WTC11 (cell line): Measurements from ENCODE around the gene SLC26A8. TPM values are rescaled to one million over a fixed set of nuclear protein-coding genes. Genes with fewer than 3 reads are reported as not detected.

Experiments
- ATAC-seq: fragments of 200-7000 bp; cut with Tn5 transposase; 2 replicates; pipeline ENCODE4 v1.10.0; 2021; ENCODE audit warnings: mild to moderate bottlenecking, moderate library complexity
- CTCF ChIA-PET: fragments of 300-600 bp; sonication (Branson Sonifier 250); formaldehyde crosslinking; loops from one replicate; lab custom pipeline; 2021; ENCODE audit warnings: antibody characterized with exemption; lab: Charles Lee
- POLR2A ChIA-PET: fragments of 350-600 bp; sonication (Branson Sonifier 250); formaldehyde crosslinking; loops from one replicate; lab custom pipeline; 2021; ENCODE audit warnings: antibody characterized with exemption; lab: Charles Lee
- DNase-seq: peaks from one replicate; pipeline ENCODE4 v3.0.0; 2021; ENCODE audit warnings: low spot score
- H3K27ac Mint-ChIP-seq: 2 replicates; pipeline ENCODE4 v1.8.0; 2021; ENCODE audit warnings: mixed read lengths
- H3K27me3 Mint-ChIP-seq: 2 replicates; pipeline ENCODE4 v1.8.0; 2021; ENCODE audit warnings: low read depth, mild to moderate bottlenecking, moderate library complexity, mixed read lengths
- H3K36me3 Mint-ChIP-seq: 2 replicates; pipeline ENCODE4 v1.8.0; 2021; ENCODE audit warnings: mixed read lengths
- H3K4me1 Mint-ChIP-seq: 2 replicates; pipeline ENCODE4 v1.8.0; 2022; ENCODE audit warnings: mixed read lengths
- H3K4me3 Mint-ChIP-seq: 2 replicates; pipeline ENCODE4 v1.8.0; 2021; ENCODE audit warnings: mild to moderate bottlenecking, moderate library complexity, mixed read lengths
- H3K9me3 Mint-ChIP-seq: 2 replicates; pipeline ENCODE4 v1.8.0; 2021; ENCODE audit warnings: mixed read lengths
- AFF4 ChIP-seq: sonication (generic); formaldehyde crosslinking; IDR thresholded peaks from 2 replicates; pipeline ENCODE4 v1.8.1; 2023; ENCODE audit warnings: mild to moderate bottlenecking, missing genetic modification reagents, borderline replicate concordance
- ARID4B ChIP-seq: sonication (generic); formaldehyde crosslinking; IDR thresholded peaks from 2 replicates; pipeline ENCODE4 v1.8.0; 2023; ENCODE audit warnings: missing genetic modification reagents, mild to moderate bottlenecking, borderline replicate concordance
- CBFB ChIP-seq: sonication (generic); formaldehyde crosslinking; IDR thresholded peaks from 2 replicates; pipeline ENCODE4 v1.8.1; 2022; ENCODE audit warnings: mild to moderate bottlenecking, low read depth, missing genetic modification reagents
- CDX4 ChIP-seq: fragments of 250-450 bp; sonication (Bioruptor Pico); IDR thresholded peaks from 2 replicates; pipeline ENCODE4 v1.9.0; 2021; ENCODE audit warnings: moderate library complexity, mild to moderate bottlenecking, inconsistent platforms, borderline replicate concordance
- CREB1 ChIP-seq: sonication (generic); formaldehyde crosslinking; IDR thresholded peaks from 2 replicates; pipeline ENCODE4 v1.8.0; 2023; ENCODE audit warnings: mild to moderate bottlenecking, missing genetic modification reagents
- FOXP1 ChIP-seq: sonication (generic); formaldehyde crosslinking; IDR thresholded peaks from 2 replicates; pipeline ENCODE4 v1.8.0; 2022; ENCODE audit warnings: missing genetic modification reagents, mild to moderate bottlenecking, moderate library complexity, borderline replicate concordance
- GABPB1 ChIP-seq: sonication (generic); formaldehyde crosslinking; IDR thresholded peaks from 2 replicates; pipeline ENCODE4 v1.8.1; 2023; ENCODE audit warnings: mild to moderate bottlenecking, missing genetic modification reagents
- GTF2I ChIP-seq: fragments of 250-450 bp; sonication (Bioruptor Pico); conservative IDR thresholded peaks from 2 replicates; pipeline ENCODE4 v1.4.0; 2021; ENCODE audit warnings: mild to moderate bottlenecking
- MAX ChIP-seq: sonication (generic); formaldehyde crosslinking; IDR thresholded peaks from 2 replicates; pipeline ENCODE4 v1.8.0; 2022; ENCODE audit warnings: mild to moderate bottlenecking, missing genetic modification reagents
- MXD4 ChIP-seq: fragments of 250-450 bp; sonication (Bioruptor Pico); IDR thresholded peaks from 2 replicates; pipeline ENCODE4 v1.8.0; 2021; ENCODE audit warnings: mild to moderate bottlenecking, moderate library complexity, borderline replicate concordance
- USF2 ChIP-seq: sonication (generic); formaldehyde crosslinking; IDR thresholded peaks from 2 replicates; pipeline ENCODE4 v1.8.1; 2023; ENCODE audit warnings: mild to moderate bottlenecking, missing genetic modification reagents, moderate library complexity
- ZNF121 ChIP-seq: sonication (generic); formaldehyde crosslinking; IDR thresholded peaks from 2 replicates; pipeline ENCODE4 v1.8.0; 2023; ENCODE audit warnings: missing genetic modification reagents
- ZNF281 ChIP-seq: sonication (generic); formaldehyde crosslinking; IDR thresholded peaks from 2 replicates; pipeline ENCODE4 v1.8.0; 2023; ENCODE audit warnings: mild to moderate bottlenecking, missing genetic modification reagents
- ZNF423 ChIP-seq: fragments of 250-450 bp; sonication (Bioruptor Pico); IDR thresholded peaks from 2 replicates; pipeline ENCODE4 v2.1.2; 2022; ENCODE audit warnings: mild to moderate bottlenecking, moderate library complexity
- total RNA-seq: library from RNA; stranded (reverse); gene quantifications from 3 replicates; pipeline ENCODE4 v1.2.3, GENCODE V29; 2021

The SLC26A8 gene
- total RNA-seq, 1 experiment from 2014 or later, result 0.50 TPM

- no peaks in the 10 kb centered on the region for H3K27me3 Mint-ChIP-seq
- DNase-seq (no peak), ATAC-seq (no peak)
- ChIA-PET CTCF (interaction anchor here (0.6 kb wide), 1 partner anchor 15 kb away, joined by 3 read pairs; the partner anchor contains the start of gene MAPK14), POLR2A (interaction anchor here (0.8 to 1.2 kb wide), 2 partner anchors 15 to 17 kb away, joined by 3 to 4 read pairs; partner anchors contain the start of gene MAPK14)
- no peak overlapping the region for H3K4me3 Mint-ChIP-seq
- peaks cover 25% of the 10 kb centered on the region for H3K4me1 Mint-ChIP-seq
- 0 out of 2 replicates have a peak overlapping the region, but pooled peaks have one; percentile 23 for H3K27ac Mint-ChIP-seq
- TF ChIP-seq FOXP1 (CRISPR knock-in tag), result no peak
- no peak for TF ChIP-seq MXD4
- no peak for TF ChIP-seq MAX (CRISPR knock-in tag)
- peak; percentile 60; the same call in 1 of the 2 replicates for TF ChIP-seq ZNF121 (CRISPR knock-in tag)
- H3K36me3 Mint-ChIP-seq, result no peaks in the 10 kb centered on the region
- no peaks in the 10 kb centered on the region for H3K9me3 Mint-ChIP-seq
These were observed 18.3 kb upstream of the SLC26A8 start for GRCh38 chr6:36042618-36043260.

GRCh38 chr6:36040958-36041357 lies 16.5 kb upstream of the SLC26A8 start:
- ATAC-seq, result no peak

More at GRCh38 chr6:36040958-36041357, 16.5 kb upstream of the SLC26A8 start:
- TF ChIP-seq USF2 (no peak), AFF4 (CRISPR knock-in tag) (no peak), CREB1 (CRISPR knock-in tag) (no peak), MAX (CRISPR knock-in tag) (no peak), CBFB (CRISPR knock-in tag) (no peak), ZNF281 (CRISPR knock-in tag) (no peak), CDX4 (CRISPR knock-in tag) (no peak), GABPB1 (no peak), ZNF423 (no peak), ARID4B (CRISPR knock-in tag) (no peak), GTF2I (no peak)
- Mint-ChIP-seq H3K27me3 (no peaks in the 10 kb centered on the region), H3K27ac (peak overlapping the region; percentile 0; the same call in 1 of the 2 replicates), H3K4me1 (peaks cover 25% of the 10 kb centered on the region), H3K4me3 (no peak overlapping the region), H3K9me3 (no peaks in the 10 kb centered on the region), H3K36me3 (no peaks in the 10 kb centered on the region)
- DNase-seq, result no peak
- ChIA-PET POLR2A (no interaction called here), CTCF (no interaction called here)
